ENCODE results near the gene FBXO15. TPM values are rescaled to one million over a fixed set of nuclear protein-coding genes. Genes with fewer than 3 reads are reported as not detected.

The FBXO15 gene
- total and polyA plus RNA-seq, 2 of the 13 experiments (the other 11 are each of a cell fraction or from before 2014, with no cell fraction given) = 0.09 to 0.12 TPM

GRCh38 chr18:74147779-74148542, at the start of gene FBXO15, which contains the start of gene TIMM21 (continued):
- 0 out of 2 replicates have a peak, but pooled peaks have one; percentile 17 for TF ChIP-seq ZNF609 (CRISPR knock-in tag; IDR thresholded peaks at IDR 0.05; ENCODE audit: borderline replicate concordance)
- no peak for TF ChIP-seq ATF4 (CRISPR knock-in tag; IDR thresholded peaks at IDR 0.05)
- no peak; the same call in 1 of the 2 replicates for TF ChIP-seq ZNF317 (CRISPR knock-in tag; IDR thresholded peaks at IDR 0.05)
- TF ChIP-seq NFE2L1 (CRISPR knock-in tag; IDR thresholded peaks at IDR 0.05; ENCODE audit: borderline replicate concordance) = no peak
- no peak for TF ChIP-seq ZSCAN21 (CRISPR knock-in tag; IDR thresholded peaks at IDR 0.05; ENCODE audit: borderline replicate concordance)
- peak; percentile 87 for TF ChIP-seq RFXAP (CRISPR knock-in tag; IDR thresholded peaks at IDR 0.05; ENCODE audit: borderline replicate concordance)
- peak; percentile 86 for TF ChIP-seq PHF5A (CRISPR knock-in tag; IDR thresholded peaks at IDR 0.05; ENCODE audit: low read depth, unreplicated experiment)
- peak; percentile 73; the same call in 1 of the 2 replicates for TF ChIP-seq ZMAT3 (CRISPR knock-in tag; conservative IDR thresholded peaks at IDR 0.05)
- TF ChIP-seq ZGPAT (CRISPR knock-in tag; IDR thresholded peaks at IDR 0.05) = peak; percentile 73
- peak; percentile 74 for TF ChIP-seq ERF (CRISPR knock-in tag; IDR thresholded peaks at IDR 0.05)
- peak; percentile 48; the same call in 1 of the 2 replicates for TF ChIP-seq TRAFD1 (CRISPR knock-in tag; IDR thresholded peaks at IDR 0.05; ENCODE audit: borderline replicate concordance)
- TF ChIP-seq ZNF766 (CRISPR knock-in tag; IDR thresholded peaks at IDR 0.05; ENCODE audit: borderline replicate concordance) = peak; percentile 84; the same call in 1 of the 2 replicates
- no peak for TF ChIP-seq KAT7 (CRISPR knock-in tag; IDR thresholded peaks at IDR 0.05; ENCODE audit: borderline replicate concordance)
- TF ChIP-seq GABPB1 (CRISPR knock-in tag; IDR thresholded peaks at IDR 0.05) = peak; percentile 88
- TF ChIP-seq PATZ1 (CRISPR knock-in tag; IDR thresholded peaks at IDR 0.05) = peak; percentile 49; the same call in 1 of the 2 replicates
- peak; percentile 78; the same call in 1 of the 2 replicates for TF ChIP-seq TOE1 (CRISPR knock-in tag; IDR thresholded peaks at IDR 0.05)
- TF ChIP-seq ZNF83 (CRISPR knock-in tag; IDR thresholded peaks at IDR 0.05; ENCODE audit: borderline replicate concordance) = 0 out of 2 replicates have a peak, but pooled peaks have one; percentile 6
